Measurements from ENCODE around the gene CYYR1.

CYYR1 gene

GRCh38 chr21:26433386-26433785 lies 139.7 kb downstream of the CYYR1 start:
- no peak for DNase-seq (ENCODE audit: low read depth)

GRCh38 chr21:26432410-26432809 lies 140.7 kb downstream of the CYYR1 start:
- DNase-seq (ENCODE audit: low read depth) = no peak

GRCh38 chr21:26425576-26425975 lies 147.5 kb downstream of the CYYR1 start:
- no peak for DNase-seq (ENCODE audit: low read depth)

GRCh38 chr21:26423511-26423910 lies 149.6 kb downstream of the CYYR1 start:
- no peak for DNase-seq (ENCODE audit: low read depth)

- no peak for DNase-seq (ENCODE audit: low read depth)
These were observed 150.4 kb downstream of the CYYR1 start for GRCh38 chr21:26422706-26423105.

GRCh38 chr21:26422138-26422537 lies 150.9 kb downstream of the CYYR1 start:
- no peak for DNase-seq (ENCODE audit: low read depth)

GRCh38 chr21:26421724-26422123 lies 151.4 kb downstream of the CYYR1 start:
- no peak for DNase-seq (ENCODE audit: low read depth)

Data from activated gamma-delta T cell treated with anti-CD3 and anti-CD28 coated beads, Interleukin-2, amount 50 U/mL, for 16 hours (primary cell).